OCI-M2 (cell line): ENCODE measurements around the gene SELENOW.
"Not testable (repeated sequence)": the region's sequence is repeated elsewhere in the genome, so short reads cannot be mapped to it uniquely, and the experiment has no call there.

Experiments used
- DNase-seq: peaks from one replicate; lab custom pipeline; 2025; ENCODE audit not compliant: unreplicated experiment; lab: John Stamatoyannopoulos, UW

The SELENOW gene

DNA sequence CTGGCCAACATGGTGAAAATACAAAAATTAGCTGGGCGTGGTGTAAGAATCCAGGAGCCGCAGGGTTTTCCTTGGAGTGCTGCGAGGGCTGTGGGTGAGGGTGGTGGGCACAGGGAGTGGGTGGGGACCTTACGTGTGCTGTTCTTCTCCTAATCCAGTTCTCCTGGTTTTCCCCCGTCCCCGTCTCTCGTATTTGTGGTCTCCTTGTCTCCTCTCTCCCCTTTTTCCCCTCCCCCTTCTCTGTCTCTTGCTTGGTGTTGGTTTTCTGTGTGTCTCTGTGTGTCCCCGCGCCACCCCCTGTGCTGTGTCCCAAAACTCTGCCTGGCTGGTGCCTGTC is 1.7 kb downstream of the SELENOW start:
- DNase-seq, result no peak

DNA sequence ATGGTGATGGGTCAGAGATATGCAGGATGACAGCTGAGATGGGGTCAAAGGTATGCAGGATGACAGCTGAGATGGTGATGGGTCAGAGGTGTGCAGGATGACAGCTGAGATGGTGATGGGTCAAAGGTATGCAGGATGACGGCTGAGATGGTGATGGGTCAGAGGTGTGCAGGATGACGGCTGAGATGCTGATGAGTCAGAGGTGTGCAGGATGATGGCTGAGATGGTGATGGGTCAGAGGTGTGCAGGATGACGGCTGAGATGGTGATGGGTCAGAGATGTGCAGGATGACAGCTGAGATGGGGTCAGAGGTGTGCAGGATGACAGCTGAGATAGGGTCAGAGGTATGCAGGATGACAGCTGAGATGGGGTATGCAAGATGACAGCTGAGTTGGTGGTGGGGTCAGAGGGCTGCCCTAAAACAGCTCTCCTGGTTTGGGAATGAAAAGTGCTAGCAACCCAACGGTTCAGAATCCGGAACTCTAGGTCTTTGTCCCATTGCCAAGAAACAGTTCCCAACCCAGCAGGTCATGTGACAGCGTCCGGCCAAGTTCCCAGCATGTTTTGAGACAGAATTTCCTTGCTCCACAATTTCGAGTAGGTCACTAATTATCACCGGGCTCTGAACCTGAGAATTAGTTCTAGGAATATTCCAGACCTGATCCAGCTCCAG is 3.2 kb downstream of the SELENOW start:
- DNase-seq, result no peak

DNA sequence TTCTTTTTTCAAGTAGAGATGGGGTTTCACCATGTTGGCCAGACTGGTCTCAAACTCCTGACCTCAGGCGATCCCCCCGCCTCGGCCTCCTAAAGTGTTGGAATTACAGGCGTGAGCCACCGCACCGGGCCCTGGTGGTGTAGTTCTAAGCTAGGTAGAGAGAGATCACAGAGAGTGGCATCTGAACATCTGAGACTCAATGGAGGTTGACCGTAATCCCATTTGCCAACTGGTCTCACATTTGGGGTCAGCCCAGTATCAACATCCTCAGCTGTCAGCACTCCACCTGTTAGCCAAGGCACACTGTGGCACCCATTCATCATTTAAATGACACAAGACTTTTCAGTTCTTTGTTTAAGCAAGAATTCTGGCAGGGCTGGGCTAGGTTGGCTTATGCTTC is 8.1 kb downstream of the SELENOW start:
- no peak for DNase-seq

DNA sequence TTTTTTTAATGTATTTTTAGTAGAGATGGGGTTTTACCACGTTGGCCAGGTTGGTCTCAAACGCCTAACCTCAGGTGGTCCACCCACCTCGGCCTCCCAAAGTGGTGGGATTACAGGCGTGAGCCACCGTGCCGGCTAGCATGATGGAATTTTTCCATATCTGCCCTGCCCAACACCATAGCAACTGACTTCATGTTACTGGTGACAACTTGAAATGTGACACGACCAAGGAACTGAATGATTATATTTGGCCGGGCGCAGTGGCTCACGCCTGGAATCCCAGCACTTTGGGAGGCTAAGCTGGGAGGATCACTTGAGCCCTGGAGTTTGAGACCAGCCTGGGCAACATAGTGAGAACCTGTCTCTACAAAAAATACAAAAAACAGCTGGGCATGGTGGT is 8.8 kb downstream of the SELENOW start:
- not testable (repeated sequence) for DNase-seq

DNA sequence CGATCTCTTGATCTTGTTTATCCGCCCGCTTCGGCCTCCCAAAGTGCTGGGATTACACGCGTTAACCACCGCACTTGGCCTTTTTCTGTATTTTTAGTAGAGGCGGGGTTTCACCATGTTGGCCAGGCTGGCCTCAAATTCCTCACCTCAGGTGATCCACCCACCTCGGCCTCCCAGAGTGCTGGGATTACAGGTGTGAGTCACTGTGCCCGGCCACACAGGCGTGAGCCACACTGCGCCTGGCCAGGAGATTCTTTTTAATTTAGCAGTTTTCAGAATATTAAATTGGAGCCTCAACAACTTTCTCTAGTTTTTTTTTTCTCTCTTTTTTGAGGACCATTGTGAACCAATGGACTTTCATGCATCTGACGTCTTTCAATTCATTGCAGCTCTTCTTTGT is 11.3 kb downstream of the SELENOW start:
- not testable (repeated sequence) for DNase-seq

DNA sequence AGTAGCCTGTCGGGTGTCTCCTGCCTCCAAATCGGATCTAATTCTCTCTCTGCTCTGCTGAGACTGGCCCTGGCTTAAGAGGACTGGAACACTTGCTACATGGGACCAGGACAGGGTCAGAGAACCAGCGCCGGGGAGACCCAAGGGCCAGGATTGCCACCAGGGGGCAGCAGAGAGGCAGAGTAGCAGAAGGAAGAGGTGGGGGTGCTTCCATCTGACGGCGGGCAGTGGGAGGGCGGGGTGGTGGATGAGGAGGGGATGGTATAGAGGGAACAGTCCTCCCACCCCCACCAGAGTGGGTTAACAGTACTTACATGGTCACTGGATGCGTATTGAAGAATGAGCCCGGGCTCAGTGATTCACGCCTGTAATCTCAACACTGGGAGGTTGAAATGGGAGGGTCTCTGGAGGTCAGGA is 11.9 kb downstream of the SELENOW start:
- DNase-seq, result peak; percentile 44

DNA sequence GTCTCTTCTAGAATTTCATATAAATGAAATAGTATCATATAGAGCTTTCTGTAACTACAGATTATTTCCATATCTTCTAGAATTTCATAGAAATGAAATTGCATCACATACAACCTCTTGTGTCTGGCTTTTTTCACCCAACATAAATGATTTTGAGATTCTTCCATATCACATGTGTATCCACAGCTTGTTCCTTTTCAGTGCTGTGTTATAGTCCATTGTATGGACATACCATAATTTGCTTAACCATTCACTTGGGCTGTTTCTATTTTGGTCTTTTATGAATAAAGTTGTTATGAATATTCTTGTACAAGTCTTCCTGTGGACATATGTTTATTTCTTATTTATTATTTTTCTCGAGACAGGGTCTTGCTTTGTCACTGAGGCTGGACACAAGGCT is 14.1 kb downstream of the SELENOW start:
- no peak for DNase-seq

DNA sequence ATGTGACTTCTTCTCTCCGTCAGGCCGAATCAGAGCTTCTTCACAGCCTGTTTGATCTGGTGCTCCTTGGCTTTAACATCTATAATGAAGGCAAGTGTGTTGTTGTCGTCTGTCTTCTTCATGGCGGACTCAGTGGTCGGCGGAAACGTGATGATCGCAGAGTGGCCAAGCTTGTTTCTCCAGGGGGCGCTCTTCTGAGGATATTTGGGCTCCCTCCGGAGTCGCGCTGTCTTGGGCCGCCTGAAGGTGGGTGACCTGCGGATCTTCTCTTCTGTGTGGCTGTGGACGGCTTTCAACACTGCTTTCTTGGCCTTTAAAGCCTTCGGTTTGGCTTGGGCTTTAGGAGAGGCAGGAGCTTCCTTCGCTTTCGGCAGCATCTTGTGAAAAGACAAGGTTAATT is 16.0 kb downstream of the SELENOW start:
- DNase-seq, result no peak

DNA sequence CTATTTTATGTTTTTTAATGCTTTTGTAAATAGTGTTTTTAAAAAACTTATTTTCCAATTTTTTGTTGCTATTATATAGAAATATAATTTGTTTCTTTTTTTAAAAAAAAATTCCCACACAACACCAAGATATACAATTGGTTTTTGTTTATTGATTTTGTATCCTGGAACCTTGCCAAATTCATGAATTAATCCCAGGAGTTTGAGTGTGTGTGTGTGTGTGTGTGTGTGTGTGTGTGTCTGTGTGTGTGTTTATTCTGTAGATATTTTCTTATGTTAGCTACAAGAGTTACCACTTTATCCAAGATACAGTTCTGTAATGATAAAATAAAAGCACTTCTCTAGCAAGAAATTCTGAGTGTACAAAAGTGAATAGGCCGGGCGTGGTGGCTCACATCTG is 18.3 kb downstream of the SELENOW start:
- no peak for DNase-seq

DNA sequence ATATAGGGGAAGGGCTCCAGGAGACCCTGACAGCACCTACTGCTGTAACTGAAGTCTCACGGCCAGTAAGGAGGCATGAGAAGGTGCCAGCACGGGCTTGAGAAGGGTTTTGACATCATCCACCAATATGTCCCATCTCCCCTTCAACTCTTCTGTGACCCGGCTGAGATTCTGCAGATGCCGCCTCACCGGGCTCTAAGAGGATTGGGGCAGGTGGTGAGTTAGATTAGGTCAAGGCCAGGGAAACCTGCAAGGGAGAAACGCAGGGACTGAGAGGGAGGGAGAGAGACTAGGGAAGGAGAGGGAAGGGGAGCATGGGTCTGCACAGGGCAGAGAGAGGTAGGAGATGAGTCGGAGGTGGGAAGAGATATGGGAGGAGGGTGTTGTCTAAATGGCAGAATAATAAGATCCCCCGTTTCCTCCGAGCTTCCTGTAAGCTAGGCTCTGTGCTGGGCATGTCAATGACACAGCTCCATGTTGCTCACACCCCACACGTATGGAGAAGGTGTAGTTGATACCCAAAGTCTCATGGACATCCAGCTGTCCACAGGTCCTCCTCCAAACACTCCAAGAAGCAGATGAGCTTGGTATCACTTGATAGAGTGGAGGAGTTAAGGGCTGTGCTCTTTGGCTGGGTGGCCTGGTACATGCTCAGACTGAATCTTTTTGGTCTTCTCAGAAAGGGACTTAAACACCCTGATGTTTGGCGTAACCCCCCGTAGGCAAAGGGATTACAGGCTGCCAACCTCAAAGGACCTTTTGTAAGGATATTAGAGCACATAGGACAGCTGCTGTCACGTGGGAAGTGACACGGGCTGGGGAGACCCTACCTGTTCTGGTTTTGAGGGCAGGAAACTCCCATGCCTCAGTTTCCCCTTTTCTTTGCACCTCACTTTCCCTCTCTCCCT is 19.7 kb downstream of the SELENOW start:
- no peak for DNase-seq

DNA sequence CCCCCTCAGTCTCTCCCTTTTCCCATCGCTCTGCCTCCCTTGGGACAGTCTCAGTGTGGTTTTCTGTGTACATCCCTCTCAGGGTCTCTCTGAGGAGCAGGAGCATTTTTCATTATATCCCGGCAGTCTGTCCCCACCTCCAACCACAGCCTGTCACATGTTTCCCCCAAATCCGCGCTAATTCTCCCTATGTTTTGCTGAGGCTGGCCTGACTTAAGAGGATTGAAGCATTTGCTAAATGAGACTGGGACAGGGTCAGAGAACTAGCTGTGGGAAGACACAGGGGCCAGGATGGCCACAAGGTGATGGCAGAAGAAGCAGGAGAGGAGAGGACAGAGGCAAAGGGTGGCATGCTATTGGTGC is 20.4 kb downstream of the SELENOW start:
- no peak for DNase-seq

DNA sequence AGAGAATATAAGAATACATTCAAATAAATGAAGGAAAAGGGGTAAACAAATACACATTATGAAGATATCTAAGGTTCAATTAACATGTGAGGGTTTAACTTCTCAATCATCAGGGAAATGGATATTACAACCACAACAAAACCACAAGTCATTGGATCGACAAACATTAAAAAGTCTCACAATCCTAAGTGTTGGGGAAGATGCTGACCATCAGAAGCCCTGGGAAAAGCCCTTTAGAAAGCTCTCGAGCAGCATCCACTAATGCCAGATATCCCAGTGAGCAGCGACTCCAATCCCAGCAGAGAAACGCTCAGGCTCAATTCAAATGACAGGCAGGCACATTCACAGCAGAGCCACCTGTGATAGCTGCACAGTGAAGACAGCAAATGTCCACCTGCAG is 22.8 kb downstream of the SELENOW start:
- no peak for DNase-seq

DNA sequence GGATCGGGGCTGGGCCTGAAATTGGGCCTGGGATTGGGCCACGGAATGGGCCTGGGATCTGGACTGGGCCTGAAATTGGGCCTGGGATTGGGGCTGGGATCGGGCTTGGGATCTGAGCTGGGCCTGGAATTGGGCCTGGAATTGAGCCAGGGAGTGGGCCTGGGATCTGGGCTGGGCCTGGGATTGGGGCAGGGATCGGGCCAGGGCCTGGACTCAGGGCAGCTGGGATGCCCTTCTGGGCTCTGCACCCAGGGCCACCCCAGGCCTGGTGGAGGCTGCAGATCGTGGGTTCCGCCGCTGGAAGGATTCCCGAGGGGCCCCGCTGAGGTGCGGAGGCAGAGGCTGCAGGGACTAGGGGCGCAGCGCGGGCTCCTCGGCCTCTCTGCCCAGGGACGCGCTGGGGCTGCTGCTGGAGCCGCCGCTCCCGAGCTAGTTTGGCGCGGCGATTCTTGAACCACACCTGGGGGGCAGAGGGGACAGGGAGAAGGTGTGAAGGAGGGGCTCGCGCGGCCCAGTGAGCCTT is 24.1 kb downstream of the SELENOW start:
- DNase-seq, result no peak

DNA sequence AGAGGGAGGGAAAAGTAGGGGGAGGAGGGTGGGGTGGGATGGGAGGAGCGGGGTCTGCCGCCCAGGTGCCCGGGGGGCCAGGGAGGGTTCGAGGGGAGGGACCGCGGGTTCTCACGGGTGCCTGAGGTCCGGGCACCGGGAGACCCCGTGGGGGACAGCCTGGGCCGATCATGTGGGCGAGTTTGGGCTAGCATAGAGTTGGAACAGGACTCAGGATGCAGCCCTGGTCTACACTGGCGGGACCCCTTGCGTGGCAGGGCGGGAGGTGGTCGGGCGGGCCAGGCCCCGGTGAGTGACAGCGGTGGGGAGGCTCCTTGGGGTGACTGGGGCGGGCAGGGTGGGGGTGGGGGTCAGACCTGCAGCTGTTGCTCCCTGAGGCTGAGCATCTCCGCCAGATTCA is 24.6 kb downstream of the SELENOW start:
- DNase-seq, result not testable (repeated sequence)

DNA sequence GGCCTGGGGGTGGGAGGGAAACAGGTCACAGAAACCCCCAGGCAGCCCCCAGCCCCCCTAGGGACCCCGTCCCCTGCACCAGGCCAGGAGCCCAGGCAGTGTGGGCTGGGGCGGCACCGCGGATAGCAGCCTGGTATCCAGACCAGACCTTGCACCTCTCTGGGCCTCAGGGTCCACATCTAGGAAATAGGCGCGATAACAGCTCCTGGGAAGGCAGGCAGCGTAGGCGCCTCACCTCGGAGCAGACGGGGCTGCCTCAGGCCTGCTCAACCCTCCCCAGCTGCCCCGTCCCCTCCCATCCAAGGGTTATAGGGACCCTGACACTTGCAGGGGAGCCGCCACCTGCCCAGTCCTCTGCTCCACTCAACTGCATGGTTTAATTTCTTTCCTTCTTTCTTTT is 25.2 kb downstream of the SELENOW start:
- DNase-seq, result not testable (repeated sequence)

DNA sequence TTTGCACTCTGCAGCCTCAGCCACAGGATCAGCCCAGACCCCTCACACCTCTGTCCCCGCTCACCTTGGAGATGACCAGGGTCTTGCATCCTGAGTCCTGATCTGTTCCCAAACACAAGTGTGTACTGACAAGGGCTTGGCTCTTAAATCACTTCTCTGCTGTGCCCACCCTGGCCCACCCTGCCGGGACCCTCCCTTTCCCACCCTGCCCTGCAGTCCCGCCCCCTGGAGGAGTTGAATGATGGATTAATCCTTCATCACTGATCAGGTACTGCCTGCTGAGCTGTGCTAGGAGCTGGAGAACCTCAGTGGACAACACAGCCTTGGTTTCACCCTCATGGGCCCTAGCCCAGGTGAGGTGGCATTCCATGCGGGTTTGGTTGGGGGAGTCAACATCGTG is 25.9 kb downstream of the SELENOW start, which contains the start of gene TPRX1:
TSS of gene TPRX1 (minus strand) at position 101 of the 400 bp plus-strand sequence. CDS start at position 89, 12 bp downstream.
- not testable (repeated sequence) for DNase-seq

DNA sequence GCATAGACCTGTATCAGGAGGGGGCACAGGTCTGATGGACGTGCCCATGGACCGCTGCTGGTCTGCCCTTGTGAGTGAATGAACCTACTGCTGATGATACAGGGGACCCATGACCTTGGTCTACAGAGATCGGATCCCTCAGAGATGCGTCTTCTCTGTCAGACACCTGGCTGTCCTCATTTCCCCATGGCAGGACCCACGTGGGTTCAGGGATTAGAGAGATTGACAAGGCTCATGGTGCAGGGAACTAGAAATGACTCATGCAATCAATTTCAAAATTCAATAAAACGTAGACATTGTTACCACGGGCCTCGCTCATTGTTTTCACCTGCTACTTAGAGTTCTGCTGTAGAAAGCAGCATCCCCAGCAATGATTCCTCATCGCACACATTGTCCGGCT is 26.8 kb downstream of the SELENOW start:
- no peak for DNase-seq

DNA sequence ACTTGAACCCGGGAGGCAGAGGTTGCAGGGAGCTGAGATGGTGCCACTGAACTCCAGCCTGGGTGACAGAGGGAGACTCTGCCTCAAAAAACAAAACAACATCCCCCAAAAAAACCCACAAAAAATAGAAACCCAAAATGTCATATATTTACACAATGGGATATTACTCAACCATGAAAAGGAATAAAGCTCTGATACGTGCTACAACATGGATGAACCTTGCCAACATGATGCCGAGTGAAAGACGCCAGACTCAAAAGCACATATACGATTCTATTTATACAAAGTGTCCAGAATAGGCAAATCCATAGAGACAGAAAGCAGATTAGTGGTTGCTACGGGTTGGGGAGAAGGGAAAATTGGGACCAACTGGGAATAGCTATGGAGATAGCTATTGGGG is 27.9 kb downstream of the SELENOW start:
- DNase-seq, result no peak

DNA sequence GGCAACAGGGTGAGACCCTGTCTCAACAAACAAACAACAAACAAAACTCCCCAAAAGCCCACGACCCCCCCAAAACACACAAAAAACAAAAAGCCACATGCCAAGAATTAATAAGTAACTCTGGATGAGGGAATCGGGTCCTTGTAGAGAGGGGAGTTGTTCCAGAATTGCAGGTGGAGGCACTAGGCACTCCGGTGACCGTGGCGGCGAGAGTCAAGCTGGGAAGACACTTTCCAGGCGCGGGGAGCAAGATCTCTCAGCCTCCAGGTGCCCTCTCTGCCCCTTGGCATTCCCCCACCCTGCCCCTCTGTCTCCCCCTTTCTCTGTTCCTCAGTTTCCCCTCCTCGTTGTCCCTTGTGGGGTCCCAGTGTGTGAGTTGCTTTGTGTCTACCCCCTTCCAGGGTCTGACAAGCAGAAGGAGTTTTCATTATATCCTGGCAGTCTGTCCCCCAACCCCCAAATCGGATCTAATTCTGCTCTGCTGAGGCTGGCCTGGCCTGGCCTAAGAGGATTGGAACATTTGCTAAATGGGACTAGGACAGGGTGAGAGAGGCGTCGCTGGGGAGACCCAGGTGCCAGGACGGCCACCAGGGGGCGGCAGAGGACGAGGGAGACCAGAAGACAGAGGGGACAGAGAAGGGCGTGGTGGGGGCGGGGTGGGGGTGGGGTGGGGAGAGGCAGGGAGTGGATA is 34.9 kb downstream of the SELENOW start:
- peak; percentile 37 for DNase-seq

DNA sequence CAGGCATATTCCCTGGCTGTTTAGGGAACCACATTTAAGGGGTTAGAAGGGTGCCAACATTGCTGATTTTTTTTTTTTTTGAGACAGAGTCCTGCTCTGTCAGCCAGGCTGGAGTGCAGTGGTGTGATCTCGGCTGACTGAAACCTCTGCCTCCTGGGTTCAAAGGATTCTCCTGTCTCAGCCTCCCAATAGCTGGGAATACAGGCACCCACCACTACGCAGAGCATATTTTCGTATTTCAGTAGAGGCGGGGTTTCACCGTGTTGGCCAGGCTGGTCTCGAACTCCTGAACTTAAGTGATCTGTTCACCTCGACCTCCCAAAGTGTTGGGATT is 35.5 kb downstream of the SELENOW start:
- DNase-seq, result no peak

DNA sequence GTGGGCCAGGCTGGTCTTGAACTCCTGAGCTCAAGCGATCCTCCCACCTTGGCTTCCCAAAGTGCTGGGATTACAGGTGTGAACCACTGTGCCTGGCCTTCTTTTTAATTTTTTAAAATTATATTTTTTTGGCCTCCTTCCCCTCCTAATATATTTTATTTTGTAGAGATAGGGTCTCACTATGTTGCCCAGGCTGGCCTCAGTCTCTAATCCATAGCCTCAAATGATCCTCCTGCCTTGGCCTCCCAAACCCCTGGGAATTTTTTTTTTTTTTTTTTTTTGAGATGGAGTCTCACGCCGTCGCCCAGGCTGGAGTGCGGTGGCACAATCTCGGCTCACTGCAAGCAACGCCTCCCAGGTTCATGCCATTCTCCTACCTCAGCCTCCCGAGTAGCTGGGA is 37.8 kb downstream of the SELENOW start:
- DNase-seq, result not testable (repeated sequence)

DNA sequence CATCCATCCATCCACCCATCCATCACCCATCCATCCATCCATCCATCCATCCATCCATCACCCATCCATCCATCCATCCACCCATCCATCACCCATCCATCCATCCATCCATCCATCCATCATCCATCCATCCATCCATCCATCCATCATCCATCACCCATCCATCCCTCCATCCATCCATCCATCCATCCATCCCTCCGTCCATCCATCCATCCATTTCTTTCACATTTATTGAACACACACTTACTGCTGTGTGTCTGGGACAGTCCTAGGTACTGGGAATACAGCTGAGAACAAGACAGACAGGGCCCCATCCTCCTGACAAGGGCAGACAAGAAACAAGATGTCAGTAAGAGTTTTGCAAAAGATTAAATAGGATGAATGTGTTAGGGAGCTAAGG is 39.7 kb downstream of the SELENOW start:
- DNase-seq, result not testable (repeated sequence)
